Measurements from ENCODE around the gene PDE6B. TPM values are rescaled to one million over a fixed set of nuclear protein-coding genes. Genes with fewer than 3 reads are reported as not detected.

Gene PDE6B
- total and polyA plus RNA-seq, 4 donors, result 2.7 to 24.6 (median 12.0) TPM

GRCh38 chr4:661881-662761 is 36.7 kb downstream of the PDE6B start:
- DNase-seq (no peak), ATAC-seq (ENCODE audit: insufficient read depth, low FRiP score) (no peak)
- 97 to 98% methylated on average over 40 to 42 of the region's 42 CpGs for WGBS, 2 donors
- TF ChIP-seq CTCF (IDR thresholded peaks at IDR 0.05; ENCODE audit: control extremely low read depth, extremely low read depth), result no peak
- Histone ChIP-seq H3K4me3 (no peak overlapping the region), H3K27me3 (ENCODE audit: control insufficient read depth in 3 of 3, insufficient read depth in 3 of 3, low read length in 2 of 3) (no peaks in the 10 kb centered on the region), H3K27ac (ENCODE audit: low read depth in 1 of 2, low read length in 1 of 2) (no peak overlapping the region), H3K9me3 (ENCODE audit: control insufficient read depth in 4 of 4, insufficient read depth in 3 of 4, low read length in 3 of 4) (no peaks in the 10 kb centered on the region), H3K9ac (ENCODE audit: insufficient read depth in 1 of 2, low read length in 2 of 2) (no peak overlapping the region), H3K36me3 (ENCODE audit: control insufficient read depth in 4 of 4, insufficient read depth in 4 of 4, low read length in 4 of 4) (peaks cover 0 to 4% (median 0%) of the 10 kb centered on the region in 4 donors), H3K4me1 (ENCODE audit: control insufficient read depth in 5 of 5, insufficient read depth in 5 of 5, low read length in 5 of 5) (peaks cover 0 to 7% (median 0%) of the 10 kb centered on the region in 5 donors)

GRCh38 chr4:663046-663437 is 37.7 kb downstream of the PDE6B start:
- Histone ChIP-seq H3K4me1 (ENCODE audit: control insufficient read depth in 5 of 5, insufficient read depth in 5 of 5, low read length in 5 of 5) (peaks cover 0 to 7% (median 0%) of the 10 kb centered on the region in 5 donors), H3K27me3 (ENCODE audit: control insufficient read depth in 3 of 3, insufficient read depth in 3 of 3, low read length in 2 of 3) (no peaks in the 10 kb centered on the region), H3K9ac (ENCODE audit: insufficient read depth in 1 of 2, low read length in 2 of 2) (peak overlapping the region; percentile 63 to 82), H3K9me3 (ENCODE audit: control insufficient read depth in 4 of 4, insufficient read depth in 3 of 4, low read length in 3 of 4) (no peaks in the 10 kb centered on the region), H3K36me3 (ENCODE audit: control insufficient read depth in 4 of 4, insufficient read depth in 4 of 4, low read length in 4 of 4) (peaks cover 0 to 4% (median 0%) of the 10 kb centered on the region in 4 donors), H3K27ac (ENCODE audit: low read depth in 1 of 2, low read length in 1 of 2) (no peak overlapping the region), H3K4me3 (peak overlapping the region; percentile 50)
- DNase-seq (no peak), ATAC-seq (ENCODE audit: insufficient read depth, low FRiP score) (no peak)
- 42 to 49% methylated on average over 20 of the region's 20 CpGs for WGBS, 2 donors
- TF ChIP-seq CTCF (IDR thresholded peaks at IDR 0.05; ENCODE audit: control extremely low read depth, extremely low read depth), result no peak

- no peaks in the 10 kb centered on the region for H3K27me3 ChIP-seq (ENCODE audit: control insufficient read depth in 3 of 3, insufficient read depth in 3 of 3, low read length in 2 of 3)
- peak overlapping the region in 1 of 2 donors; percentile 9 for H3K27ac ChIP-seq (ENCODE audit: low read depth in 1 of 2, low read length in 1 of 2)
- H3K9me3 ChIP-seq (ENCODE audit: control insufficient read depth in 4 of 4, insufficient read depth in 3 of 4, low read length in 3 of 4), result no peaks in the 10 kb centered on the region
- DNase-seq (peak; percentile 64 to 78 (median 75)), ATAC-seq (ENCODE audit: insufficient read depth, low FRiP score) (peak; percentile 79)
- H3K36me3 ChIP-seq (ENCODE audit: control insufficient read depth in 4 of 4, insufficient read depth in 4 of 4, low read length in 4 of 4), result peaks cover 0 to 4% (median 0%) of the 10 kb centered on the region in 4 donors
- 1 to 2% methylated on average over 68 to 80 of the region's 80 CpGs for WGBS, 2 donors
- H3K4me1 ChIP-seq (ENCODE audit: control insufficient read depth in 5 of 5, insufficient read depth in 5 of 5, low read length in 5 of 5), result peaks cover 0 to 7% (median 0%) of the 10 kb centered on the region in 5 donors
- H3K4me3 ChIP-seq, result peak overlapping the region; percentile 50
- peak overlapping the region; percentile 63 to 82 for H3K9ac ChIP-seq (ENCODE audit: insufficient read depth in 1 of 2, low read length in 2 of 2)
- TF ChIP-seq CTCF (IDR thresholded peaks at IDR 0.05; ENCODE audit: control extremely low read depth, extremely low read depth), result no peak
These were observed 38.4 kb downstream of the PDE6B start for GRCh38 chr4:663438-664428.
